OCI-LY3 (cell line): ENCODE measurements around the gene CHD2.

Source experiments
- EZH2phosphoT487 ChIP-seq: fragments of 200-600 bp; shearing (Covaris generic); IDR thresholded peaks from 2 replicates; pipeline ENCODE4 v1.6.1; 2018; ENCODE audit warnings: antibody characterized with exemption, mixed run types, low read depth
- TF ChIP-seq, protein P1 (sequence below): fragments of 200-600, 300-600 bp; sonication (generic); IDR thresholded peaks from 2 replicates; pipeline ENCODE4 v1.5.1; 2014; ENCODE audit warnings: antibody characterized with exemption, low read length, low read depth

DNA sequence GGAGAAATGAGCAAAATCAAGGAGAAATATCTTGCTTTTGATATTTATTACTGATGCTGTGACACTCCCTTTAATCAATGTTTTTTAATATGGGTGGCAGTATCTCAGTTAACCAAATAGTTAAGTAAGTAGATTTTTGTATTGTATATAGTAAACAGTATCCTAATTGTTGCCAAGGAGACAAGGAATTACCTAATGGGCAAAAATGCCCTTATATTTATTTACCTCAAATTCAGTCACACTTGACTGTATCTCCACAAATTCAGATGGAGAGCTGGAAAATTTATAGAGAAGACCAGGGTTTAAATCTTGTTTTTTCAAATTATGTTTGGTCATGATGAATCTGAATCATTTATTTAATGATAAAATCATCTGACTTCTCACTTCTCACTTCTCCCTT, 3.6 kb upstream of the CHD2 start:
- TF ChIP-seq, protein P1, sequence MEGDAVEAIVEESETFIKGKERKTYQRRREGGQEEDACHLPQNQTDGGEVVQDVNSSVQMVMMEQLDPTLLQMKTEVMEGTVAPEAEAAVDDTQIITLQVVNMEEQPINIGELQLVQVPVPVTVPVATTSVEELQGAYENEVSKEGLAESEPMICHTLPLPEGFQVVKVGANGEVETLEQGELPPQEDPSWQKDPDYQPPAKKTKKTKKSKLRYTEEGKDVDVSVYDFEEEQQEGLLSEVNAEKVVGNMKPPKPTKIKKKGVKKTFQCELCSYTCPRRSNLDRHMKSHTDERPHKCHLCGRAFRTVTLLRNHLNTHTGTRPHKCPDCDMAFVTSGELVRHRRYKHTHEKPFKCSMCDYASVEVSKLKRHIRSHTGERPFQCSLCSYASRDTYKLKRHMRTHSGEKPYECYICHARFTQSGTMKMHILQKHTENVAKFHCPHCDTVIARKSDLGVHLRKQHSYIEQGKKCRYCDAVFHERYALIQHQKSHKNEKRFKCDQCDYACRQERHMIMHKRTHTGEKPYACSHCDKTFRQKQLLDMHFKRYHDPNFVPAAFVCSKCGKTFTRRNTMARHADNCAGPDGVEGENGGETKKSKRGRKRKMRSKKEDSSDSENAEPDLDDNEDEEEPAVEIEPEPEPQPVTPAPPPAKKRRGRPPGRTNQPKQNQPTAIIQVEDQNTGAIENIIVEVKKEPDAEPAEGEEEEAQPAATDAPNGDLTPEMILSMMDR: no peak
- TF ChIP-seq EZH2phosphoT487: no peak
